GM23248 (cell line): Measurements from ENCODE around the gene PRIMPOL.

ENCODE experiments used
- EZH2 ChIP-seq: fragments of 200-600 bp; sonication (generic); IDR thresholded peaks from 2 replicates; pipeline ENCODE4 v1.6.1; 2018; ENCODE audit warnings: antibody characterized with exemption, mild to moderate bottlenecking; ENCODE audit not compliant: insufficient read depth, poor library complexity, severe bottlenecking
- EZH2phosphoT487 ChIP-seq: fragments of 200-600 bp; sonication (generic); IDR thresholded peaks from 2 replicates; pipeline ENCODE4 v1.6.1; 2018; ENCODE audit warnings: antibody characterized with exemption, moderate library complexity, mild to moderate bottlenecking, low read depth; ENCODE audit not compliant: insufficient read depth

- TF ChIP-seq EZH2, result no peak
- TF ChIP-seq EZH2phosphoT487, result no peak
Observed at GRCh38 chr4:184645904-184646610, 3.5 kb upstream of the PRIMPOL start.
